Fibroblast of mammary gland (primary cell): ENCODE results near the gene BAHD1.

ENCODE experiments used
- DNase-seq: peaks from one replicate; pipeline ENCODE4 v3.0.0-alpha.2; 2010; ENCODE audit warnings: low read depth
- H3K4me3 ChIP-seq: 2 replicates; pipeline ENCODE4 v1.5.1; 2011; ENCODE audit warnings: low read depth, mild to moderate bottlenecking, low read length, moderate library complexity; ENCODE audit not compliant: control insufficient read depth
- CTCF ChIP-seq: conservative IDR thresholded peaks from 2 replicates; pipeline ENCODE4 v1.5.1; 2011; ENCODE audit warnings: low read depth, low read length, inconsistent platforms; ENCODE audit not compliant: control insufficient read depth, insufficient read depth

The BAHD1 gene

GRCh38 chr15:40458495-40459371 is 18.0 kb downstream of the BAHD1 start:
- no peak for TF ChIP-seq CTCF
- no peak for DNase-seq
- H3K4me3 ChIP-seq = no peak overlapping the region

- TF ChIP-seq CTCF = no peak
- H3K4me3 ChIP-seq = no peak overlapping the region
Measured at GRCh38 chr15:40459391-40460015, 18.8 kb downstream of the BAHD1 start.

GRCh38 chr15:40460404-40460803 is 19.7 kb downstream of the BAHD1 start:
- no peak overlapping the region for H3K4me3 ChIP-seq
- DNase-seq = no peak
- TF ChIP-seq CTCF = no peak

More at GRCh38 chr15:40459391-40460015, 18.8 kb downstream of the BAHD1 start:
- no peak for DNase-seq

- no peak overlapping the region for H3K4me3 ChIP-seq
- TF ChIP-seq CTCF = no peak
- no peak for DNase-seq
Measured at GRCh38 chr15:40461958-40462357, 21.2 kb downstream of the BAHD1 start.

- no peak overlapping the region for H3K4me3 ChIP-seq
- no peak for TF ChIP-seq CTCF
- DNase-seq = no peak
Measured at GRCh38 chr15:40463279-40463678, 22.5 kb downstream of the BAHD1 start.

GRCh38 chr15:40463886-40464545 is 23.3 kb downstream of the BAHD1 start:
- no peak for DNase-seq
- TF ChIP-seq CTCF = no peak
- no peak overlapping the region for H3K4me3 ChIP-seq
